ENCODE results near the gene UGT1A8.

UGT1A8 gene

DNA sequence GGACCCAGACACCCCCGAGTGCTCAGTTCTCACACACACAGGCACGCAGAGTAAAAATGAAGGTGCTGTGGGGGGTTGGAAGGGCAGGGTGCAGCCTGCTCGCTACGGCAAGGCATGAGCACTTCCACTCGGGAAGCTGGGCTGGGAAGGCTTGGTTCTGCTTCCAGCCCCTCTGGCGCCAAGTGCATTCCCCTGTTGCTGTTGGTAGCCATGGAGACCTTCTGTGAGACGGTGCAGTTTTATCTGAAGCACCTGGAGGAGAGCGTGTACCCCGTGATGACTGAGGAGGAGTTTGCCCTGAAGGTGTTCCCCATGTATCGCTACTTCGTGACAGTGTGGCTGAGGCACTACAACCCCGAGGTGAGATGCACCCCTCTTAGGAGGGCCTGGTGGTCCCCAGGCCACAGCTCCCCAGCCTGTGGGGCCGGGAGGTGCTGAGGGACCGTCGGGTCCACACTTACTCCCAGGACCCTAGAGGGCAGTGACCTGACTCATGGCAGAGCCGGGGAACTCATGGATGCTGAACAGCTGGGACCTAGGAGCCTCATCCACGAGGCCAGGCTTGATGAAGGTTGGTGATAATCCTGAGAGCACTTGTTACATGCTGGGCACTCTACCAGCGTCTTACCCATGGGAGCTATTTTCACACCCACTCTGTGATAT, 176.2 kb downstream of the UGT1A8 start:
- DNase-seq (ENCODE audit: low read depth): no peak
- no peak overlapping the region for H3K4me3 ChIP-seq (ENCODE audit: low read depth, low read length)
- TF ChIP-seq, protein P1, sequence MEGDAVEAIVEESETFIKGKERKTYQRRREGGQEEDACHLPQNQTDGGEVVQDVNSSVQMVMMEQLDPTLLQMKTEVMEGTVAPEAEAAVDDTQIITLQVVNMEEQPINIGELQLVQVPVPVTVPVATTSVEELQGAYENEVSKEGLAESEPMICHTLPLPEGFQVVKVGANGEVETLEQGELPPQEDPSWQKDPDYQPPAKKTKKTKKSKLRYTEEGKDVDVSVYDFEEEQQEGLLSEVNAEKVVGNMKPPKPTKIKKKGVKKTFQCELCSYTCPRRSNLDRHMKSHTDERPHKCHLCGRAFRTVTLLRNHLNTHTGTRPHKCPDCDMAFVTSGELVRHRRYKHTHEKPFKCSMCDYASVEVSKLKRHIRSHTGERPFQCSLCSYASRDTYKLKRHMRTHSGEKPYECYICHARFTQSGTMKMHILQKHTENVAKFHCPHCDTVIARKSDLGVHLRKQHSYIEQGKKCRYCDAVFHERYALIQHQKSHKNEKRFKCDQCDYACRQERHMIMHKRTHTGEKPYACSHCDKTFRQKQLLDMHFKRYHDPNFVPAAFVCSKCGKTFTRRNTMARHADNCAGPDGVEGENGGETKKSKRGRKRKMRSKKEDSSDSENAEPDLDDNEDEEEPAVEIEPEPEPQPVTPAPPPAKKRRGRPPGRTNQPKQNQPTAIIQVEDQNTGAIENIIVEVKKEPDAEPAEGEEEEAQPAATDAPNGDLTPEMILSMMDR (IDR thresholded peaks at IDR 0.05; ENCODE audit: low read depth, low read length, missing control alignments): no peak

- no peak for DNase-seq (ENCODE audit: low read depth)
- H3K4me3 ChIP-seq (ENCODE audit: low read depth, low read length): no peak overlapping the region
- TF ChIP-seq, protein P1 (IDR thresholded peaks at IDR 0.05; ENCODE audit: low read depth, low read length, missing control alignments): no peak
These were observed 176.8 kb downstream of the UGT1A8 start for GRCh38 chr2:233794128-233794658.

- DNase-seq (ENCODE audit: low read depth): no peak
These were observed 178.3 kb downstream of the UGT1A8 start for GRCh38 chr2:233795735-233796171.

DNA sequence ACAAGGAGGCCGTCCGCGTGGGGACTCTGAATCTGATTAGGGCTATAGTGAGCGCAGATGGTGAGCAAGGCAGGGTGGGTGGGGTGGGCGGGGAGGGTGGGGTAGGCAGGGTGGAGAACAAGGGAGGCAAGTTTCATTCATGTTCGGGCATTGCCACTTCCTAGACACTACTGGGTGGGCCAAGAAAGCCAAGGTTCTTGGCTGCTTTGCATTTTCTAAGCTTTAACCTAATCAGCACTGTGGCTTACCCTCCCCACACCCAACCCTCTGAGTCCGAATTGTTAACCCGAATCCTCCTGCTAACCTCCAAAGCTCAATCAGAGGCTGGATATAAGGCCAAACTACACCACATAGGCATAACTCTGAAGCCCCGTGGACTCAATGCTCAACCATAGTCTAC, 178.8 kb downstream of the UGT1A8 start:
- no peak for DNase-seq (ENCODE audit: low read depth)
- TF ChIP-seq, protein P1 (IDR thresholded peaks at IDR 0.05; ENCODE audit: low read depth, low read length, missing control alignments): no peak
- no peak overlapping the region for H3K4me3 ChIP-seq (ENCODE audit: low read depth, low read length)

More at GRCh38 chr2:233795735-233796171, 178.3 kb downstream of the UGT1A8 start:
- H3K4me3 ChIP-seq (ENCODE audit: low read depth, low read length): no peak overlapping the region
- TF ChIP-seq, protein P1 (IDR thresholded peaks at IDR 0.05; ENCODE audit: low read depth, low read length, missing control alignments): no peak

GRCh38 chr2:233798335-233799086, 181.1 kb downstream of the UGT1A8 start:
- no peak for DNase-seq (ENCODE audit: low read depth)
- H3K4me3 ChIP-seq (ENCODE audit: low read depth, low read length): no peak overlapping the region
- TF ChIP-seq, protein P1 (IDR thresholded peaks at IDR 0.05; ENCODE audit: low read depth, low read length, missing control alignments): no peak

DNA sequence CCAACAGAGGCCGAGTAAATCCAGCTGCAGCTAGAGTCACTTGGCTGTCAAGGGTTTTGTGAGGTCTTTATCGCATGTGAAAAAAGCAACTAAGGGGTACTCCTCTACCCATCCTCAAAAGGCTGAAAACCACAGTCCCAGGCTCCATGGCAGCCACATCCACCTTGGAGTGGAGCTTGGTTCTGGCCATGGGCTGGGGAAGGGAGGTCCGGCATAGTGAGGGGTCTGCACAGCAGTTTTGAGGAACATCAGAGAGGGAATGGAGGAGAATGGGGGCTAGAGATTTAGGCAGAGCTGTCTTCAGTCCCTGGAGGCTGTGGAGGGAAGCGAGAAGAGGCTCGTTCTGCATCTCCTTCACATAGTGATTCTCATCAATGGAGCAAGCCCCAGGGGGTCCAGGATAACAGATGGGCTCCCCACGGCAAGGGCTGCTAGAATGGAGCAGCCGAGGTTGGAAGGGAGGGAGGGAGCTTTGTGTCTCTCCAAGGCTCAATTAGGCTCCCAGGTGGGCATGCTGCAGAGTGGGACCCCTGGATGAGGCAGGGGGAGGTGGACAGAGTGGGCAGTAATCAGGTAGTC, 181.7 kb downstream of the UGT1A8 start:
- no peak overlapping the region for H3K4me3 ChIP-seq (ENCODE audit: low read depth, low read length)
- TF ChIP-seq, protein P1 (IDR thresholded peaks at IDR 0.05; ENCODE audit: low read depth, low read length, missing control alignments): no peak
- DNase-seq (ENCODE audit: low read depth): no peak

Data from GM12864 (cell line).